Measurements from ENCODE around the gene PLCB3.

Gene PLCB3

DNA sequence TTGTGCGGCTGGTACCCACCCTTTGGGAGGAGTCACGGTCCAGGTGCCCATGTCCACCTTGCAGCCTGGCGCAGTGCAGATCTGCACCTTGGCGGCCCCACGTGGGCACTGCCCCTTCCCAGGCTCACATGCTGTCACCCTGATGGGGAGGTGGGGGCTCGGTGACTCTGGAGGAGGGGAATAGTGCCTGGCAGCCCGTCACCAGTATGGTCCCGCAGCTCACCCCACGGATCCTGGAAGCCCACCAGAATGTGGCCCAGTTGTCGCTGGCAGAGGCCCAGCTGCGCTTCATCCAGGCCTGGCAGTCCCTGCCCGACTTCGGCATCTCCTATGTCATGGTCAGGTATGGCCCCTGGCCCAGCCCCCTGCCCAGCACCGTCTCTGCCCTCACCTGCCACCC lies 30.5 kb upstream of the PLCB3 start:
- no peak overlapping the region for H3K4me3 ChIP-seq (ENCODE audit: low read depth, low read length)

DNA sequence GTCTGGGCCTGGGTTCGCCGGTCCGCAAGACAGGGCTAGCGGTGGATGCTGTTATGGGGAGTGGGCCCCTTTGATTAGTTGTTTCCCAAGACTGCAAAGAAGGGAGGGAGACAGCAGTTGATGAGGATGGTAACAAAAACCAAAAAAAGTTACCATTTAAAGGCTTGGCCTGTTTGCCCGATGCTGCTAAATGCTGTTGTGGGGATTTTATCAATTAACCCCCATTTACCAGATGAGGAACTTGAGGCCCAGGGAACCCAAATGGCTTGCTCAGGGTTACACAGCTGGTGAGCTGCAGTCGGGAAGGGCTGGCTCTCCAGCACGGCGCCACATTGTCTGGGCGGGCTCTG lies 28.7 kb upstream of the PLCB3 start:
- no peak overlapping the region for H3K4me3 ChIP-seq (ENCODE audit: low read depth, low read length)

DNA sequence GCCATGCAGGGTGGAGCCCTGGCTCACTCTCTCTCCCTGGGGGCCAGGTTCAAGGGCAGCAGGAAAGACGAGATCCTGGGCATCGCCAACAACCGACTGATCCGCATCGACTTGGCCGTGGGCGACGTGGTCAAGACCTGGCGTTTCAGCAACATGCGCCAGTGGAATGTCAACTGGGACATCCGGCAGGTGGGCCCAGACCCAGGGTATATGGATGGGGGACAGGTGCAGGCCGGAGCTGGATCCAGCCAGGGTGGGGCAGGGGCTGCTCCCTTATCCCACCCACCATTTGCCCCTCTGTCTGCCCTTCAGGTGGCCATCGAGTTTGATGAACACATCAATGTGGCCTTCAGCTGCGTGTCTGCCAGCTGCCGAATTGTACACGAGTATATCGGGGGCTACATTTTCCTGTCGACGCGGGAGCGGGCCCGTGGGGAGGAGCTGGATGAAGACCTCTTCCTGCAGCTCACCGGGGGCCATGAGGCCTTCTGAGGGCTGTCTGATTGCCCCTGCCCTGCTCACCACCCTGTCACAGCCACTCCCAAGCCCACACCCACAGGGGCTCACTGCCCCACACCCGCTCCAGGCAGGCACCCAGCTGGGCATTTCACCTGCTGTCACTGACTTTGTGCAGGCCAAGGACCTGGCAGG lies 28.2 kb upstream of the PLCB3 start:
- no peak overlapping the region for H3K4me3 ChIP-seq (ENCODE audit: low read depth, low read length)

DNA sequence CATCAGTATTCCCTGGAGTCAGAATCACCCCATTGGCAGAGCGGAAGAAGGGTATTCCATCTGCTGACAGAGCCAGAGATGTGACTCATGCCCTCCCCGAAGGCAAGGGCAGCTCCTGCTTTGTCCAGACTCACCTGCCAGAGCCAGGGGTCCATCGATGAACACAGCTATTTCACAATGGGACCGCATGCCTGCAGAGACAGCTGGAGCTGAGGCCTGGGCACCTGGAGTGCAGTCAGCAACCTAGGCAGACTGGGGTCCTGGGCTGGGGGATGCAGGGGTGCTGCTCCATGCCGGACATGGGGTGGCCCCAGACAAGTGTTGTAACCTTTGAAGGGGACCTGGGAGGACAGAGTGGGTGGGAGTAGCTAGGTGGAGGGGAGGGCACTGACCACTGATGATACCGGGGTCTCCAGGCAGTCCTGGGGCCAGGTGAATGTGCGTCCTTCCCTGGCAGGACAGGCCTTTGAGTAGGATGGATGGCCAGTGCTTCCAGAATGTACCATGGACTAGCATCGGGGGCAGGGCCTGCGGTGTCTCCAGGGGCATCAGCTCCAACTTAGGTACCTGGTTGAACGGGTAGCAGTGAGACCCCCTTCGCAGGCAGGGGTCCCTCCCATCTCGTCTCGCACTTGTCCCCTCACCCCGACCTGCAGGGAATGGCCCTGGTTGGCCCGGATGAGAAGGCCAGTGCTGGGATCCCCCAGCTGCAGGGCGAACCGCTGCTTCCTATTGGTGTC lies 27.0 kb upstream of the PLCB3 start:
- H3K4me3 ChIP-seq (ENCODE audit: low read depth, low read length) = no peak overlapping the region

DNA sequence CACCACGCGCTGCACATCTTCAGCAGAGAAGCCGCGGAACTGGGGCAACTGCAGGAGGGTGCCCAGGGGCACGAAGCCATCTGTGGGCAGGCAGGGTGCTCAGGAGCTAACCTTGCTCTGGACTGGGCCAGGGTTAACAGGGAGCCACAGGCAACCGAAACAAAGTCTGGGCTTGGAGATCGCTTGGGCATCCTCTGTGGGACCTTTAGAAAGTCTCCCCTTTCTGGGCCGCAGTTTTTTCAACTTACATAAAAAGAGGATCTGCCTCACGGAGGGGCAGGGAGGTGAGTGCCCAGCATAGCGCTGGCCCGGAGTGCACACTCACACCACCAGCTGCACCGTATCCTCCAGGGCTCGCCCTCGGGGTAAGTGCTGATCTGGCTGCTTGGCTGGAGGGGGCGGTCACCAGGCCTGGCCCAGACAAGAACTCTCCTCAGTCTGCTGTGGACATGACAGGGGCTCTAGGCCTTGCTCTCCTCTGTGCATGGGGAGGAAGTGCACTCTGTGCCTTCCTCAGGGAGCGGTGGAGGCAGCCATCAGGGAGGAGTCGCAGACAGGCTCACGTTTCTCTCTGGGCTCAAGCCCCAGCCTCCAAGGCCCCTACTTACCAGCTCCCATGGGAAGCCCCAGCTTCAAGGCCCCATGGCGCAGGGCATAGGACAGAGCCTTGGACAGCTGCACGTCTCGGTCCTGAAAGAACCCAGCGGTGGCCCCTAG lies 26.3 kb upstream of the PLCB3 start:
- peak overlapping the region; percentile 78 for H3K4me3 ChIP-seq (ENCODE audit: low read depth, low read length)

DNA sequence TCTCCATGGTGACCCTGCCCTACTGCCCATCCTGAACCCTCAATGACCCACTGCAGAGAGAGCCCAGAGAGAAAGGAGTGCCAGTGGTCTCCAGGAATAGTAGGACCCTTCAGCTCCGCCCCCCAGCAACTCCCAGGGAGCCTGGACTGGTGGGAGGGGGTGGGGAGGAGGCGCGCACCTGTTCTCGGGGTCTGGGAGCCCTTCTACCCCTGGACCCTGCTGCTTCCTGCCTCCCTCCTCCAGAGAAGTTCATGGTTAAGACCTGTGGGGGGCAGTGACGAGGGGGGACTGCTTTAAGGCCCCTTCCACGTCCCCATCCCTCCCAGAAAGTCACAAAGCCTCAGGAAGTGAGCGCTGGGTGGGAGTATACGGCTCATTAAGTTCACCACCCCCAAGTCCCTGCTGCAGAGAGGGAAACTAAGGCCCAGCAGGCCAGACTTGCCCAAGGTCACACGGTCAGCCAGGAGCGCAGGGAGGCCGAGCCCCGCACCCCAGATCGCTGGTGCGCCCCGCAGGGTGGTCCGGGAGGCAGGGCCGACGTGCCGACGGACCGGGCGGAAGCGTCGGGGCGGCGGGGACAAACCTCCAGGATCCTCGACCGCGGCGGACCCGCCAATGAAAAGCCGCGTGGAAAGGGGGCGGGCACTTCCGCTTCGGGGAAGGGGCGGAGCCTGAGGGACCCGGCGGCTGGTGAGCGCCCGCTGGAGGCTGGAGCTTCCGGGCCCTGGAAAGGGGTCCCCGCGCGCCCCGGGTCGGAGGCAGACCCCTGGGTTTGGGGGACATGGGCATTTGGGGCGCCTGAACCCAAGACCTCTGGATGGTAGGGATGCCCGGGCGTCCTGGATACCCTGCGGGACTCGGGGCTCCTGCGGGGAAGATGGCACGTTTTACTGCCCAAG lies 25.5 kb upstream of the PLCB3 start, which contains the start of the genes NUDT22 and TRPT1:
Gene NUDT22 (plus strand): TSS at position 667 of the 899 bp plus-strand sequence. CDS start 379 bp downstream, outside the sequence.
Gene TRPT1 (minus strand): TSS at position 579 of the 899 bp plus-strand sequence. CDS start 326 bp downstream, at position 253.
- H3K4me3 ChIP-seq (ENCODE audit: low read depth, low read length) = peak within 1 kb of the TSS; percentile 78

DNA sequence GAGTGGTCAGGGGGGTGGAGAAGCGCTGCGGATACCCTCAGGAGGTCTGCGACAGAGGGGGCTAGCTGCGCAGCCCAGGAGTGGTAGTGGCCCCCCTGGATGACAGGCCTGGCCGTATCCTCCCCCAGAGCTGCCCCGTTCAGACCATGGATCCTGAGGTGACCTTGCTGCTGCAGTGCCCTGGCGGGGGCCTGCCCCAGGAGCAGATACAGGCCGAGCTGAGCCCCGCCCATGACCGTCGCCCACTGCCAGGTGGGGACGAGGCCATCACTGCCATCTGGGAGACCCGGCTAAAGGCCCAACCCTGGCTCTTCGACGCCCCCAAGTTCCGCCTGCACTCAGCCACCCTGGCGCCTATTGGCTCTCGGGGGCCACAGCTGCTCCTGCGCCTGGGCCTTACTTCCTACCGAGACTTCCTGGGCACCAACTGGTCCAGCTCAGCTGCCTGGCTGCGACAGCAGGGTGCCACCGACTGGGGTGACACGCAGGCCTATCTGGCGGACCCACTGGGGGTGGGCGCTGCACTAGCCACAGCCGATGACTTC lies 24.8 kb upstream of the PLCB3 start:
- H3K4me3 ChIP-seq (ENCODE audit: low read depth, low read length) = peak overlapping the region; percentile 78

DNA sequence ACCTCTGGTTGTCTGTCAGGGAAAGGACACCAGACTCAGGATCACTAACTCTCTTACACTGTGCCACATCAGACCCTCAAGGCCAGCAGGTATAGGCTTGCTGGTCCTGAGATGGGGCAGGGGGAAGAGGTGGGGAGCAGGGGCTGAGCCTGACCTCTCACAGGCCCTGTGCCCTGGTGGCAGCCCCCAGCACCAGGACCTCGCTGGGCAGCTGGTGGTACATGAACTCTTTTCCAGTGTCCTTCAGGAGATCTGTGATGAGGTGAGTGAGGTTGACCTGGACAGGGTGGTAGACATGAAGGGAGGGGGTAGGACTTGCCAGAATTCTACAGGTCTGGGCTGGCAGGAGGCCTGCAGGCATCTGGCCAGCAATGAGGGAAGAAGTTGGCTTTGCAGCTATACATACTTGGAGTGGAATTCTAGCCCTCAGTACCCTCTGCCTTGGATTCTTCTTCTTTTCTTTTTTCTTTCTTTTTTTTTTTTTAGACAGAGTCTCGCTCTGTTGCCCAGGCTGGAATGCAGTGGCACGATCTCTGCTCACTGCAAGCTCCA lies 23.8 kb upstream of the PLCB3 start:
- H3K4me3 ChIP-seq (ENCODE audit: low read depth, low read length) = no peak overlapping the region

DNA sequence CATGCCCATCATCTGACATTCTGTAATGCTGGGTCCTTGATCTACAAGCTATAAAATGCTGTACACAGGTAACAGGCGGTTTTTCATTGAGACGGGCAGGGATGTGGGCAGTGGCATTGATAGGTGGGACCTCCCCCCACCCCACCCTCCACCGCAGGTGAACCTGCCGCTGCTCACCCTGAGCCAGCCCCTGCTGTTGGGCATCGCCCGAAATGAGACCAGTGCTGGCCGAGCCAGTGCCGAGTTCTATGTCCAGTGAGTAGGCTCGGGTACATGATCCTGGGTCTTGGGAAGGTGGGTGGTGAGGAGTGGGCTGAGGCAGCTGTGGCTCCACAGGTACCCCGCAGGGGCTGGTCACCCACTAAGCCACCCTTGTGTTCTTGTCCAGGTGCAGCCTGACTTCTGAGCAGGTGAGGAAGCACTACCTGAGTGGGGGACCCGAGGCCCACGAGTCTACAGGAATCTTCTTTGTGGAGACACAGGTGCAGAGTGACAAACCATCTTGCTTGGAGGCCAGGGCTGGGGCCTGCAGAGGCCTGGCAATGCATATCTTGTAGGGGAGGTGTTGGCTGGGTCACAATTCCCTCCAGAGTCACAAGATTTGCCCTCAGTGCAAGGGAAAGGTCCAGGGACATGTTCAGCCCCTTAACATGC lies 22.1 kb upstream of the PLCB3 start:
- H3K4me3 ChIP-seq (ENCODE audit: low read depth, low read length) = no peak overlapping the region

DNA sequence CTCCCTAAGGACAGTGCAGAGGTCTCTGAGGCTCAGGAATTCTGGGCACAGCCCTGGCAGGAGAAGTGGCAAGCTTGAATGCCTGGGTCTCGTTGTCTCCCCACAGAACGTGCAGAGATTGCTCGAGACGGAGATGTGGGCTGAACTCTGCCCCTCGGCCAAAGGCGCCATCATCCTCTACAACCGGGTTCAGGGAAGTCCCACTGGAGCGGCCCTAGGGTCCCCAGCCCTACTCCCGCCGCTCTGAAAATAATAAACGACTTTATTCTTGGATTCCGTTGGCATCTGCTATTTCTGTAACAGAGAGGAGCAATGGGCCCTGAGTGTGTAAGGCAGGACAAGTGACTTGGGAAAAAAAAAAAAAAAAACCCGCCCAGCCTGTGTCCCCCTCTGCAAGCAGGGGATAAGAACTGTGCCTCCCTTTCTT lies 21.6 kb upstream of the PLCB3 start:
- peak overlapping the region; percentile 61 for H3K4me3 ChIP-seq (ENCODE audit: low read depth, low read length)

DNA sequence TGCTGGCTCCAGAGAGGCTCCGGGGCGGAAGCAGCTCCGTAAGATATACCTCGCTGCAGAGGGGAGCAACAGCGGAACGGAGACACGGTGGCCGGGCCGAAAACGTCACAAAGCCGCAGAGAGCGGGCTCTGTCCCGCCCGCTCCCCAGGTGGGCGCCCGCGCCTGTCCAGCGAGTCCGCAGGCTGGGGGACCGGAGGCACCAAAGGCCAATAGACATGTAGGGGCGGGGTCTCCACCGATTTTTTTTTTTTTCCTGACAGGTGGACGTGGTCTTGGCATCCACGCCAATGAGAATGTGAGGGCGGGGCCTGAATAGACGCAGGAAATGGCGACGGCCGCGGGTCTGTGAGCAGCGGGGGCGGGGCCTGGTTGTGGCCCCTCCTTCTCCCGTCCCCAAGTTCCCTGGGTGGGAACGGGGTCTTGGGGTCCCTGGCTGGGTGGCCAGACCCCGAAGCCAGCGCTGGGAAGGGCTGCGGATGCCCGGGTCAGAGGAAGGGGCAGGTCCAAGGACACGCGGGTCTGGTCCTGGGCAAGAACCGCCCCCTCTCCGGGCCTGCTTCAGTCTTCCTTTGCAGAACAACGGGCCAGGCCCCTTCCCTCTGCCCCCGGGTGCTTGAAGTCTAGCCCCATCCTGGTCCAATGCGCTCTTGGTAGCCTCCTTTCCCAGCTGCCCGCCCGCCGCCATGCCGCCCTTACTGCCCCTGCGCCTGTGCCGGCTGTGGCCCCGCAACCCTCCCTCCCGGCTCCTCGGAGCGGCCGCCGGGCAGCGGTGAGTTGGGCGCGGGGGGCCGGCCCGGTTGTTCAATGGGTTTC lies 21.0 kb upstream of the PLCB3 start, which contains the start of gene DNAJC4:
Gene DNAJC4 (plus strand): TSS at position 378 of the 814 bp plus-strand sequence. CDS start 307 bp downstream, at position 685.
- H3K4me3 ChIP-seq (ENCODE audit: low read depth, low read length) = peak within 1 kb of the TSS; percentile 61

DNA sequence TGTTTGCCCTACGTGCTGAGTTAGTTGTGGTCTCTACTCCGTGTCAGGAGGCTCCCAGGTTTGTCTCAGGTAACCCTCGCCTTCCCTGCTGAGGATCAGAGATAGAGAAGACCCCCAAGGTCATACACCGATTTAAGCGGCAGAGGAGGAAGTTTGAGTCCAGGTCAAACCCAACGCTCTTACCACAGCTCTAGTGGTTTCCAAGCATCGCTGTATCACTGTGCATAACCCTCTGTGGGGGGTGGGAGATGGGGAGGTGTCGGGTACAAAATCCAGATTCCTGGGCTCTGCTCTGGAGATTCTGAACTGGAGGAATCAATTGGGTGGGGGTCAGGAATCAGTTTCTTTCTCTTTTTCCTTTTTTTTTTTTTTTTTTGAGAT lies 20.4 kb upstream of the PLCB3 start:
- H3K4me3 ChIP-seq (ENCODE audit: low read depth, low read length) = peak overlapping the region; percentile 61

DNA sequence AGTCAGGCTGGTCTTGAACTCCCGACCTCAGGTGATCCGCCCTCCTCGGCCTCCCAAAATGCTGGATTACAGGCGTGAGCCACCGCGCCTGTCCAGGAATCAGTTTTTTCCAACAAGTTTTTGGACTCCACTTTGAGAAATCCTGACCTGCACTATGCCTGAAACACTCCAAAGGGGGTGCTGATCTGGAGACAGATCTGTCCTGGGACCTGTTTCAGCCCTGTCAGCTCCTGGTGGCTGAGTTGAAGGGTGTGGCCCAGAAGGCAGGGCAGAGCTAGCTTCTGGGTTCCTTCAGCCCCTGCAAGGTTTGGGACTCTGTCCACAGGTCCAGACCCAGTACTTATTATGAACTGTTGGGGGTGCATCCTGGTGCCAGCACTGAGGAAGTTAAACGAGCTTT lies 19.8 kb upstream of the PLCB3 start:
- H3K4me3 ChIP-seq (ENCODE audit: low read depth, low read length) = no peak overlapping the region

DNA sequence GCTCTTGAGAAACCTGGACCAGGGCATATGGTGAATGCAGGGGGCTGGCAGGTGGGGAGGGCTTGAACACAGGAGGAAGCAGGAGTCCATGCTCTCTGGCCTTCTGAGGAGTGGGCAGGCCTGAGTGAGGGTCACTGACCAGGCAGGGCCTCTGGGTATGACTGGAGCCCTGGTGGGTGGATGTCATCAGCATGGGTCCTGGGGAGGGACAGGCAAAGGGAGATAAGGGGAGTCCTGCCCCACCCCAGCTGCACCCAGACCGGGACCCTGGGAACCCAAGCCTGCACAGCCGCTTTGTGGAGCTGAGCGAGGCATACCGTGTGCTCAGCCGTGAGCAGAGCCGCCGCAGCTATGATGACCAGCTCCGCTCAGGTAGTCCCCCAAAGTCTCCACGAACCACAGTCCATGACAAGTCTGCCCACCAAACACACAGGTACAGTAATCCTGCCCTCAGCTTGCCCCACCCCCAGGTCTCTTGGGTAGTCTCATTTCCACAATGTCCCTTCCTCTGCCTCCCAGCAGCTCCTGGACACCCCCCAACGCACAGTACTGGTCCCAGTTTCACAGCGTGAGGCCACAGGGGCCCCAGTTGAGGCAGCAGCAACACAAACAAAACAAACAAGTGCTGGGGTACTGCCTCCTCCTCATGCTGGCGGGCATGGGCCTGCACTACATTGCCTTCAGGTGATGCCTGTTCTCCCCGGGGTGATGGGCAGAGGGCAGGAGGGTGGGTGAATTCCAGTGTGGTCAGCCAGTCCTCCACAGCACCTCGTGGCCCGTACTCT lies 19.0 kb upstream of the PLCB3 start:
- H3K4me3 ChIP-seq (ENCODE audit: low read depth, low read length) = no peak overlapping the region

DNA sequence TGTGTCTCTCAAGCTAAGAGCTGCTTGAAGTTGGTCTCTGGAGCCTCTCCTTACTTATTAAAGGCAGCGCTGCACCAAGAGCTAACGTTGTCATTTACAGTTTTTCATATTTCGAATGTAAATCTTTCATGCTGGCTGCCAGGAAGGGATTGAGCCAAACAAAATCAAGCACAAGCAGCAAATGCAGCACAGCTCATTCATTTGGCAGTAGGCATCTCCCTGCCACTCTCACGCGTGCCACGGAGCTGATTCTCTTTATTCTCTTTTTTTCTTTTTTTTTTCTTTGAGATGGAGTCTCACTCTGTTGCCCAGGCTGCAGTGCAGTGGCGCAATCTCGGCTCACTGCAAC lies 18.4 kb upstream of the PLCB3 start:
- H3K4me3 ChIP-seq (ENCODE audit: low read depth, low read length) = no peak overlapping the region

DNA sequence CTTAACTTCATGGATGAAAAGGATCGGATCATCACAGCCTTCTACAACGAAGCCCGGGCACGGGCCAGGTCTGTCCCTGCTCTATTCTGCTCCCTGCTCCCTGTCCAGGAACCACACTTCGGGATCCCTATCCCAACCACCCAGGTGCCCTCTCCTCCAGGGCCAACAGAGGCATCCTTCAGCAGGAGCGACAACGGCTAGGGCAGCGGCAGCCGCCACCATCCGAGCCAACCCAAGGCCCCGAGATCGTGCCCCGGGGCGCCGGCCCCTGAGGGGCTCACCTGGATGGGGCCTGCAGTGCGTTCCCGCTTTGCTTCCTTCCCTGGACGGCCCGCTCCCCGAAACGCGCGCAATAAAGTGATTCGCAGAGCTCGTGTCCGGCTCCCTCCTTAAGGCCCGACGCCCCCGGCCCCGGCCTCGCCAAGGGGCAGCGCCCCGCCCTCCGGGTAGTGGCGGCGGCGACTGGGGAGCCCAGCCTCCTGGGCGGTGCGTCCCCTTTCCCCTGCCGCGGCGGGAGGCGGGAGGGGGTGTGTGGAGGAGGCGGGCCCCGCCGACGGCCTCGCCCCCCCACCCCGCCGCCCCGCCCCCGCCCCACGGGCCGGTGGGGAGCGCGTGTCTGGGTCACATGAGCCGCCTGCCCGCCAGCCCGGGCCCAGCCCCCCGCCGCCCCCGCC lies 17.3 kb upstream of the PLCB3 start, which contains the start of gene VEGFB:
Gene VEGFB (plus strand): TSS at position 672 of the 674 bp plus-strand sequence. CDS start 250 bp downstream, outside the sequence.
- H3K4me3 ChIP-seq (ENCODE audit: low read depth, low read length) = peak within 1 kb of the TSS; percentile 48

DNA sequence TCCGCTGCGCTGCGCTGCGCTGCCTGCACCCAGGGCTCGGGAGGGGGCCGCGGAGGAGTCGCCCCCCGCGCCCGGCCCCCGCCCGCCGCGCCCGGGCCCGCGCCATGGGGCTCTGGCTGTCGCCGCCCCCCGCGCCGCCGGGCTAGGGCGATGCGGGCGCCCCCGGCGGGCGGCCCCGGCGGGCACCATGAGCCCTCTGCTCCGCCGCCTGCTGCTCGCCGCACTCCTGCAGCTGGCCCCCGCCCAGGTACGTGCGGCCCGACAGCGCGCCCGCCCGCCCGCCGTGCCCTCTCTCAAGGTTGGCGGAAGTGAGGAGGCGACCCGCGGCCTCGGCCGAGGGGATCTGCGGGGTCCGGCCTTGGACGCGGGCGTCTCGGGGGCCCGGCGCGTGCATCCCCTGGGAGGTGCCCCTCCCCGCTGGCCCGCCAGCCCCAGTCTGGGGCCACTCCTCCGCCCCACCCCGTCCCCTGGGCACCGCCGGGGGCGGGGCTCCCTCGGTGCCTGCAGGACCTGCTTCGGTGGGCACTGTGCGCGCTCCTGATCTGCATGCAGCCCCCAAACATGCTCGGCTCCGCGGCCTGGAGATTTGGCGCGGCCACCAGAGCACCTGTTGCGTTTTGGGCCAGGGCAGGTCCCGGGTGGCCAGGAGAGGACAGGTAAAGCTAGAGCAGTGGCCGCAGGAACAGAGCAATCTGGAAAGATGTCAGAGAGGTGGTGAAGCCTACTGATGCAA lies 16.5 kb upstream of the PLCB3 start:
- peak overlapping the region; percentile 29 for H3K4me3 ChIP-seq (ENCODE audit: low read depth, low read length)

Data from iPS-11a (cell line).